Right lobe of liver (tissue), 4 donors: ENCODE measurements around the gene SUN3.

ENCODE experiments used
- CTCF ChIP-seq, 4 donors: fragments of 200-600 bp in 3 of 4; fragments of 450-650 bp in 1 of 4; IDR thresholded peaks; one replicate each; pipeline versions ENCODE4 v1.5.1 to v1.8.0; 2016 to 2022; ENCODE audit warnings: antibody characterized with exemption in 4 of 4, mild to moderate bottlenecking in 2 of 4
- POLR2A ChIP-seq: fragments of 450-650 bp; IDR thresholded peaks from one replicate; pipeline ENCODE4 v1.6.1; 2017; ENCODE audit warnings: antibody characterized with exemption, mild to moderate bottlenecking
- donor health status: DM: no; HTN: no; CAD: no.
- donor health status: DM: no; HTN: no; CAD: no.
- donor health status: DM: no; HTN: yes; CAD: no.

- TF ChIP-seq CTCF (IDR thresholded peaks at IDR 0.05): no peak
- no peak for TF ChIP-seq POLR2A
Observed at GRCh38 chr7:47970761-47971160, 58.1 kb downstream of the SUN3 start.
